CD4-positive, alpha-beta T cell treated with Interleukin-12 subunit alpha and Interleukin-12 subunit beta, for 1 hour (primary cell): ENCODE data around the gene APP.

Experiments
- DNase-seq: peaks from one replicate; pipeline ENCODE4 v3.0.0-alpha.2; 2020

The APP gene

GRCh38 chr21:26170471-26171257 is at the start of gene APP:
TSS of gene APP (minus strand) at chr21:26170770. CDS start at chr21:26170620, 150 bp downstream.
- peak; percentile 88 for DNase-seq

- DNase-seq, result no peak
Observed at GRCh38 chr21:26212220-26212619, 41.6 kb upstream of the APP start.

GRCh38 chr21:26210614-26211013 is 40.0 kb upstream of the APP start:
- no peak for DNase-seq

- DNase-seq, result no peak
Observed at GRCh38 chr21:26207021-26207420, 36.5 kb upstream of the APP start.

DNA sequence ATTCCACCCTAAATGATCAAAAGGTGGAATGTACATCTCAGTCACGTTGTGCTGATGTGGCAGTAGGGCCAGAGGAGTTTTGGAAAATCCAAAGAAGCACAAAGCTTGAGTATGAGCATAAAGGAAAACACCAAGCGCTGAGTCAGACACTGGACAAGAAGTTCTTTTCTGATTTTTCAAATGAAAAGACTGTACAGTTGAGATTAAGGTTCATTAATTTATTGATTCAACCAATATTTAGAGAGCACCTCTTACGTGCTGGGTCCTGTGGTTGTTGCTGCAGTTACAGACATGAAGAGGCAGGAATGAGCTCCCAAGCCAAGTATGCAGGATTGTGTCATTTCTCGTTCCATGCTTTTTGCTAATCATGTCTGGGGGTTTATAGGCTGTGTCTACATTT is 28.9 kb upstream of the APP start:
- DNase-seq, result no peak

- DNase-seq, result no peak
Observed at GRCh38 chr21:26195708-26196107, 25.1 kb upstream of the APP start.

- no peak for DNase-seq
Observed at GRCh38 chr21:26194811-26195251, 24.3 kb upstream of the APP start.

DNA sequence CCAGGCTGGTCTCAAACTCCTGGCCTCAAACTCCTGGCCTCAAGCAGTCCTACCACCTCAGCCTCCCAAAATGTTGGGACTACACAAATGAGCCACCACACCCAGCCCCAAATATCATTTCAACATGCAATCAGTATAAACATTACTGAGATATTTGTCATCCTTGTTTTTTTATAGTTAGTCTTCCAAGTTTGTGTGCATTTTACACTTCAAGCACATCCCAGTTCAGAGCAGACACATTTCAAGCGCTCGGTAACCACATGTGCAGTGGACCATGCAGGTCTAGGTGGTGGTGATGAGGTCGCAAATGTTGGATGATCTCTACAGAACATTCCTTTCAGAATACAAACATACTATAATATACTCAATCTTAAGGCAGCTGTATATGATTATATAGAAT is 23.8 kb upstream of the APP start:
- DNase-seq, result no peak

DNA sequence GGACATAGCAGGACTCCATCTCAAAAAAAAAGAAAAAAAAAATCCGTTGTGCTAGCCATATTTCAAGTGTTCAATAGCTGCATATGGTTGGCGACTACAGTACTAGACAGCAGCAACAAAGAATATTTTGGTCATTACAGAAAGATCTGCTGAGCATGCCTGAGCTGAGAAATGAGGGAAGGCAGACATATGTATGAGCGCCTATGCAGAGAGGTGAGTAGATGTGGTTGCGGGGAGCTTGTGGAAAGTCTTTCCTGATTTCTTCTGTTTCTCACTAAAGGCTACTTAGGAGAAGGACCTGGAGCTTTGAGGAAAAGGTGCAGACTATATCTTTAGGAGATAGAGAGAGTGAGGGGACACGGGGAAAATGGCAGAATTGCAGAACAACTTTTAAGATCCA is 21.0 kb upstream of the APP start:
- no peak for DNase-seq

DNA sequence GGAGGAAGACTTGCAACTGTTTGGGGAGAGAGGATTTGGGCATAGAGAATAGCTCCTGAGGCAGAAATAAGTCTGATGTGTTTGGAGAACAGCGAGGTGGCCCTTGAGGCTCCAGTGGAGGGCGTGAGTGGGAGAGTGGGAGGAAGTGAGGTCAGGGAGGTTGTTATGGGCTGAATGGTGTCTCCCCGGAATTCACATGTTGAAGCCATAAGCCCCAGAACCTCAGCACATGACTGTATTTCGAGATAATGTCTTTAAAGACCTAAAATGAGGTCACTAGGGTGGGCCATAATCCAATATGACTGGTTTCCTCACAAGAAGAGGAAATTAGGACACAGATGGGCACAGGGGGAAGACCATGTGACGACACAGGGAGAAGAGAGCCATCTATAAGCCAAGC is 17.9 kb upstream of the APP start:
- no peak for DNase-seq

- no peak for DNase-seq
Observed at GRCh38 chr21:26185446-26185845, 14.9 kb upstream of the APP start.

DNA sequence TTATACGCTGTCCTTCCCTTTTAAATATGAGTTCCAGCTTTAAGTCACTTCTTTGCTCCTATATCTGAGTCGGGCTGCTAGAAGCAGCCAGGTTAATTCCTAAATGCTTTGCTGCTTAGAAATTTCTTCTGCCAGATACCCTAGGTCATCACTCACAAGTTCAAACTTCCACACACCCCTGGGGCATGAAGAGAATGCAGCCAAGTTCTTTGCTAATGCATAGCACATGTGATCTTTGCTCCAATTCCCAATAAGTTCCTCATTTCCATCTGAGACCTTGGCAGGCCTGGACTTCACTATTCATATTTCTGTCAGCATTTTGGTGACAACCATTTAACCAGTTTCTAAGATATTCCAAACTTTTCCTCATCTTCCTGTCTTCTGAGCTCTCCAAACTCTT is 14.5 kb upstream of the APP start:
- no peak for DNase-seq

DNA sequence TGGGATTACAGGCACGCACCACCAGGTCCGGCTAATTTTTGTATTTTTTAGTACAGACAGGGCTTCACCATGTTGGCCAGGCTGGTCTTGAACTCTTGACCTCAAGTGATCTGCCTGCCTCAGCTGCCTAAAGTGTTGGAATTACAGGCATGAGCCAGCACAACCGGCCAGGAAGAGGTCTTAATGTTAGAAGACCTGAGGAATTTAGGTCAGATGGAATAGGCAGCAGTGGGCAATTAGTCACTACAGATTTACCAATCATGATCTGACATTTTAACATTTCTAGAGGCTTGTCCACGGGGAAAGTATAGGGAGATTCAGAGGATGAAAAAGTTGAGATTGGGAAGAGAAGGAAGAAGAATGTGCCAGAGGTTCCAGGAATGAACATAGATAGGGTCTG is 8.9 kb upstream of the APP start:
- no peak for DNase-seq

DNA sequence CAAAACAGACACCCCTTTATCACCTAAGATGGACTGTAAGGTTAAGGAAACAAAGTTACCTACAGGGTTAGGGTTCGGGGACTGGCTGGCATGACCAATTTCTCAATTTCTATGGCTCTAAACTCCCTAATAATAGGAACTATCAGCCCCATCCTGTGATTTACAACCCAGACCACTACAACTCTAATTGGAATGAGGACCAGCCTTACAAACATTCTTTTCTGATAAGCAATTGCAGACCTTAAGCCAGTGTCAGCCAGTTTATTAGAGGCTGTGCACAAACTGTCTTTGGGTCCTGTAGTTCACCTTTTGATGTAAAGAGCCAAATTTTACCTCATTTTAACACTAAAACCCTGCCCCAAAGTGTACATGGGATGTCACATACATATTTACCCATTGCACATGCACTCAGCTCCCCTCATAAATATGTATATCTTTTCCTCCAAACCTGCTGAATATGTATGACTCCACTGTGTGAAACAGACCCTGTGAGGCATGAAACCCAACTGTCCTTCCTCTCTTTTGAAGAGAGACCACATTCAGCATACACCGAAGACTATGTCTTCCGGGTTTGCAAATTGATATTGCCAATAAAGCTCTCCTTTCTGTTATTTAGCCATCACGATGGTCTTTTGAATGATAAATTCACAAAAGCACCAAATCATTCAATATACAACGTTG is 7.3 kb upstream of the APP start:
- no peak for DNase-seq

DNA sequence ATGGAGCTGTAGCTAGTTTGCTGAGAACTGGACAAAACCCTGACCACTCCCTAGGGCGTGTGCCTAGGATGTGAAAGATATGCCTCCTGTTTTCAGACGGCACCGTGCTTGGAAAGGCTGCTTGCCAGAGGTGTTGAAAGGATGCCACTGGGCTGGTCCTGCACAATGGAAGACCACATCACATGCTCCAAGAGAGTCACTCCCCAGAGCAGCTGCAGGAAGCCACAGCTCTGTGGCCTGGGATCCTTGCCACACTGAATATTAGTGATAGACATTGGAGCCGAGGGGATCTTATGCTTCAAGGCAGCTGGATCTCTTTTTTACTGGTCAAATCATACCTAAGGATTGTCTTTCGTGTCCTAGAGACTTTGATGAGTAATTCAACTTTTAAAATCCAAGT is 6.6 kb upstream of the APP start:
- no peak for DNase-seq

GRCh38 chr21:26171258-26172100 is 909 bp upstream of the APP start:
- DNase-seq, result no peak

DNA sequence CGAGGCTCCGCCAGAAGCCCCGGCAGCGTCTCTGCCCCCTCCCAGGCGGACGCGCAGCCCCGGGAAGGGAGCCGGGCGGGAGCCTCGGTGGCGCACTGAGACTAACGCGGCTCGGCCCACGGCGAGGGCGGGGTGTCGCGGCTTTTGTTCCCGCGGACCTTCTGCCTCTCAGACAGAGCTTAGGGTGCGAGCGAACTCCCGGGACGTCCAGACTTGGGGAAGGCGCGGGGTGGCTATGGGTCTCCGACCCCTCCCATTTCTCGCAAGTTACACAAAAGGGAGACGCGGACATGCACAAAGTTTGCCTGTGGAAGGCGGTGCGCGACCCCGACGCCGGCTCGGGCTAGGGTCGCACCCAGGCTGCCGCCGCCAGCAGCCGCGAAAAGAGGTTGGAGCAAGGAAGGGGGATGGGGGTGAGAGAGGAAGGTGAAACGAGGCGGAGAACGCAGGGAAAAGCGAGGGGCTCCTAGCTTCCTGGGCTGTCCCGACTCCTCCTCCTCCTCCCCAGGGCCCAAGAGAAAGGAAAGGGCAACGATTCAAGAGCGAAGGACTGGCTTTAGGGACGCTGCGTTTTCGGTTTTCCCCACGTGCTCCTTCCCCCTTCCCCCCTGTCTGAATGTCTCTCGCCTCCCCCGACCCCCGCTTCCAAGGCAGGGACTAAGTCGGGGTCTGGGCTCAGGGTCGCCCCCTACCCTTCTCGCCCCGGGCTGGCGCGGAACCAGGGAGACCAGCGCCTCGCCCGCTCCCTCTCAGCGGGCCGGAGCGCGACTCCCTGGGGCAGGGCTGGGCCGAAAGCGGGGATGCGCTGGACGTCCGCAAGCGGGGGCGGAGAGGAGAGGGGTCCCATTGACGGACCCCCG is 729 bp downstream of the APP start:
- DNase-seq, result peak; percentile 22

GRCh38 chr21:26169061-26169610 is 1.4 kb downstream of the APP start:
- peak; percentile 52 for DNase-seq

DNA sequence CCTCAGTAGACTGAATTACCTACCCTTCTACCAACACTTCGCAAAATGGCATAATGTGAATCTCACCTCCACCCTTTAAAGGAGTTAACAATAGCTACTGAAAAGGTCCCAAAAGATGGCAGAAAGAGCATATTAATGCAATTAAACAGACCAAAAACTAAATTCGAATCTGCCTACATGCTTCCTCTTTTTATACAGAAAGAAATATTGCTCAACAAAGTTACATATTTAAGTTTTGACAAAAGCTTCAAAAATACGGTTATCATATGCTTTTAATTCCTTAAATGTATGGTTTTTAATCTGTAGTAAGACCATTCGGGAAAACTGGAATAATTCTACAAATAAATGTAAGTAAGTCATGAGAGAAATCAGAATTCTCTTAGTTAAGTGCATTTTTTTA is 2.2 kb downstream of the APP start:
- no peak for DNase-seq

DNA sequence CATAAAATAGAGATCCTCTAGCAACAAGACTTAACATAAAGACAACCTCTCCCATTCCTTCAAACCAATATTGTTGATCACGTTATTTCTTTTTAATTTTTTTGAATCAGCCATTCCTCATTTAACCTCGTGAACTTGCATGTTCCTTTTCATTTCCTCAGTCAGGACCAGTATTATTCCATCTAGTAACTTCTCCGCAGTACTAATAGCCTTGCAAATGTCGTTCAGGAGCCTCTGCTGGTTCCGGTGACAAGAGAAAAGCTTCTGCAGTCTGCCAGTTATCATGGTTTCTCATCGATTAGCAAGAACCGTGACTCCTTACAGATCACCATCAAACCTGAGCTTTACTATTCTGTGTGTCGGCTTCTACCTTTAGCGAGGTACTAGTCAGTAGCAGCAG is 3.0 kb downstream of the APP start:
- DNase-seq, result no peak

DNA sequence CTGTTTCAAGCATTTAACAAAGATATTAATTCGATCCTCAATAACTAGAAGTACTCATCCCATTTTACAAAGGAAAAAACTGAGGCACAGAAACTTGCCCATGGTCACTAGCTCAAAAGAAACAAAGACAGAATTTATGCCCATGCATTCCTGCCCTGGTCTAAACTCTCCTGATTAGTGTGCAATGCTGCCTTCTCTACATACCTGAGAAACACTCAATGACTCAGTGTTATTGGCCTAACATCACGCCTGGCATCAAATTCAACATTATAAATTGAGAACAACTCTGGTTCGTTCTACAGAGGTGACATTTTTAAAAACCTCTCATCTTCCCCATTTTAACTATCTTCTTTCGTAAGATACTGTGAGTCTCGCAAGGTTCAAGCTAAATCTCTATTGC is 5.2 kb downstream of the APP start:
- no peak for DNase-seq

DNA sequence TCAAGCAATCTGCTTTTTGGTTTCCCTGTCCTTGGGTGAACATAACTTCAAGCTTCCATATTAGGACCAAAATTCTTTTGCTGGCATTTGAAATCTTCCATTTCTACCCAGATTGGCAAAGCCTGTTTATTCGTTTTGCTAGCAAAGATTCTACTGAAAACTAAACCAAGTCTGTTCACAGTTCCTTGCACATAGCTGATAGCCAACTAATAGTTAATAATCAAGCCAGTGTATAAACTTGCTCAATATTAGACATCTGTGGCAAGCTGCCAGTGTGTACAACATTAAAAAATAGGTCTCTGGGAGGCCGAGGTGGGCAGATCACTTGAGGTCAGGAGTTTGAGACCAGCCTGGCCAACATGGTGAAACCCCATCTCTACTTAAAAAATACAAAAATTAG is 6.3 kb downstream of the APP start:
- DNase-seq, result no peak
